K562 (cell line): ENCODE data around the gene C10orf105. TPM values are rescaled to one million over a fixed set of nuclear protein-coding genes. Genes with fewer than 3 reads are reported as not detected.

Experiments
- JUN ChIP-seq, 2 experiments: sonication (generic) in 1 of 2; formaldehyde crosslinking in 1 of 2; IDR thresholded peaks; 2 replicates each; pipeline versions ENCODE4 v1.6.1 to v1.8.0; 2012 to 2022; ENCODE audit warnings: borderline replicate concordance in 2 of 2, mild to moderate bottlenecking in 2 of 2, improper control_type of control experiment in 1 of 2, low read depth in 1 of 2, low read length in 1 of 2, missing genetic modification reagents in 1 of 2
- MAZ ChIP-seq, 2 experiments: fragments of 450-650 bp in 1 of 2; sonication (generic) in 1 of 2; formaldehyde crosslinking; IDR thresholded peaks in 1 of 2; conservative IDR thresholded peaks in 1 of 2; 2 replicates each; pipeline versions ENCODE4 v1.4.0 to v1.5.0; 2020; ENCODE audit warnings: mild to moderate bottlenecking in 1 of 2, missing genetic modification reagents in 1 of 2
- RBM25 ChIP-seq: fragments of 200-400 bp; formaldehyde crosslinking; IDR thresholded peaks from 2 replicates; pipeline ENCODE4 v1.6.1; 2018; ENCODE audit warnings: low read length, low read depth, moderate library complexity; ENCODE audit not compliant: severe bottlenecking
- SAP30 ChIP-seq: fragments of 200-600 bp; sonication (generic); IDR thresholded peaks from 2 replicates; pipeline ENCODE4 v1.6.1; 2012; ENCODE audit warnings: borderline replicate concordance, low read depth, mild to moderate bottlenecking, moderate library complexity, low read length, control low read depth, inconsistent platforms; ENCODE audit not compliant: insufficient read depth, poor library complexity, severe bottlenecking
- SIX5 ChIP-seq, 2 experiments: IDR thresholded peaks; 2 replicates each; pipeline ENCODE4 v1.6.1; 2011; ENCODE audit warnings: low read length in 2 of 2, borderline replicate concordance in 1 of 2, low read depth in 1 of 2, mild to moderate bottlenecking in 1 of 2, moderate library complexity in 1 of 2; ENCODE audit not compliant: insufficient read depth in 1 of 2
- TCFL5 ChIP-seq: fragments of 250-450 bp; sonication (Bioruptor Pico); conservative IDR thresholded peaks from 2 replicates; pipeline ENCODE4 v1.6.1; 2021; ENCODE audit warnings: mild to moderate bottlenecking, moderate library complexity, matching md5 sums
- ZNF121 ChIP-seq: sonication (generic); formaldehyde crosslinking; conservative IDR thresholded peaks from 2 replicates; pipeline ENCODE4 v1.8.0; 2022; ENCODE audit warnings: missing genetic modification reagents
- ZNF212 ChIP-seq: fragments of 450-650 bp; formaldehyde crosslinking; IDR thresholded peaks from 2 replicates; pipeline ENCODE4 v1.4.0; 2020; ENCODE audit warnings: mild to moderate bottlenecking
- ZNF311 ChIP-seq: fragments of 250-450 bp; sonication (Bioruptor Pico); IDR thresholded peaks from 2 replicates; pipeline ENCODE4 v1.4.0; 2020; ENCODE audit warnings: mild to moderate bottlenecking, moderate library complexity
- ZNF445 ChIP-seq: fragments of 250-450 bp; sonication (Bioruptor Pico); IDR thresholded peaks from 2 replicates; pipeline ENCODE4 v1.4.0; 2020; ENCODE audit warnings: low read depth, mild to moderate bottlenecking, moderate library complexity
- ZNF766 ChIP-seq: fragments of 200-800 bp; sonication (Bioruptor generic); conservative IDR thresholded peaks from 2 replicates; pipeline ENCODE4 v1.6.1; 2016; ENCODE audit warnings: missing genetic modification characterization, missing compliant biosample characterization
- polyA plus RNA-seq, 8 experiments: library from polyadenylated mRNA; depleted of rRNA in 4 of 8; stranded (reverse) in 5 of 8; unstranded in 3 of 8; fragments of >200 nt; fragmentation: Nextera tagmentation in 2 of 8; fragmentation: Illumina TruSeq in 1 of 8; extraction: Ambion mirVana in 2 of 8; extraction: Trizol in 1 of 8; gene quantifications; 2 replicates each; pipeline versions ENCODE4 v1.2.1 to v1.2.3, GENCODE V29; 2011 to 2014; ENCODE audit warnings: inconsistent platforms in 1 of 8, missing spikeins in 1 of 8
- total RNA-seq, 7 experiments: library from RNA; depleted of rRNA in 6 of 7; stranded (reverse); fragments of >200 nt in 6 of 7; fragmentation: Illumina TruSeq in 2 of 7; extraction: Trizol in 2 of 7; gene quantifications; 2 replicates each; pipeline versions ENCODE4 v1.2.1 to v1.2.3, GENCODE V29; 2011 to 2021; ENCODE audit warnings: low replicate concordance in 1 of 7

C10orf105 gene
- total and polyA plus RNA-seq, 9 of the 15 experiments (the other 6 are each of a cell fraction or from before 2014, with no cell fraction given), result 0.03 to 0.25 (median 0.04) TPM; not detected in 3

- TF ChIP-seq MAZ (CRISPR knock-in tag; conservative IDR thresholded peaks at IDR 0.05 in 1 of 2, IDR thresholded peaks at IDR 0.05 in 1 of 2) (0 out of 4 replicates have a peak, but pooled peaks of 1 of the 2 experiments have one; percentile 15), SAP30 (peak; percentile 41), SIX5 (IDR thresholded peaks at IDR 0.05; ENCODE audit: borderline replicate concordance in 1 of 2, insufficient read depth in 1 of 2, low read depth in 1 of 2, low read length in 2 of 2) (no peak), ZNF212 (CRISPR knock-in tag) (no peak), ZNF311 (CRISPR knock-in tag) (no peak), TCFL5 (no peak), ZNF121 (CRISPR knock-in tag) (no peak), JUN (IDR thresholded peaks at IDR 0.05; ENCODE audit: borderline replicate concordance, low read depth, low read length) (no peak), JUN (CRISPR knock-in tag; IDR thresholded peaks at IDR 0.05; ENCODE audit: borderline replicate concordance) (no peak), ZNF445 (no peak), RBM25 (no peak), ZNF766 (CRISPR knock-in tag) (0 out of 2 replicates have a peak, but pooled peaks have one; percentile 65)
- TF ChIP-seq, all 486 proteins: peak for 17
Observed at GRCh38 chr10:71694567-71694968, 25.0 kb downstream of the C10orf105 start (continued).
